SK-N-SH (cell line): ENCODE measurements around the gene LRRN4CL. TPM values are rescaled to one million over a fixed set of nuclear protein-coding genes. Genes with fewer than 3 reads are reported as not detected.
"Not testable (repeated sequence)": the region's sequence is repeated elsewhere in the genome, so short reads cannot be mapped to it uniquely, and the experiment has no call there.

ENCODE experiments used
- CTCF ChIA-PET: fragments of 300-600, 350-600 bp; formaldehyde crosslinking; extraction: SDS; loops from one replicate; lab custom pipeline; 2021; lab: Yijun Ruan, JAX
- POLR2A ChIA-PET: fragments of 350-600 bp; sonication (Branson Sonifier 250); formaldehyde crosslinking; extraction: SDS; loops from one replicate; lab custom pipeline; 2020; ENCODE audit warnings: antibody characterized with exemption, inconsistent platforms; lab: Yijun Ruan, JAX
- DNase-seq: peaks from one replicate; pipeline ENCODE4 v3.0.0; 2012
- H2AFZ ChIP-seq: fragments of 200-600 bp; sonication (generic); 2 replicates; pipeline ENCODE4 v1.8.1; 2016; ENCODE audit warnings: antibody characterized with exemption, mild to moderate bottlenecking, low read depth
- H3F3A ChIP-seq: fragments of 200-600 bp; sonication (generic); replicated peaks from 2 replicates; pipeline ENCODE3; 2016; ENCODE audit warnings: antibody characterized with exemption, mild to moderate bottlenecking; ENCODE audit not compliant: insufficient read depth
- H3K27ac ChIP-seq, 2 experiments: fragments of 200-500 bp in 1 of 2; fragments of 200-600 bp in 1 of 2; sonication (Bioruptor generic) in 1 of 2; sonication (generic), shearing (Covaris generic) in 1 of 2; 2 replicates each; pipeline versions ENCODE4 v1.5.1 to v1.6.1; 2014 to 2016; ENCODE audit warnings: low read depth in 2 of 2, inconsistent platforms in 1 of 2, low read length in 1 of 2, mild to moderate bottlenecking in 1 of 2, mixed read lengths in 1 of 2
- H3K27me3 ChIP-seq: fragments of 200-600 bp; sonication (generic), shearing (Covaris generic); 2 replicates; pipeline ENCODE4 v1.6.1; 2016; ENCODE audit warnings: mixed run types; ENCODE audit not compliant: insufficient read depth
- H3K36me3 ChIP-seq, 2 experiments: fragments of 200-500 bp in 1 of 2; fragments of 200-600 bp in 1 of 2; sonication (Bioruptor generic) in 1 of 2; sonication (generic) in 1 of 2; replicated peaks in 1 of 2; 2 replicates each; pipeline versions ENCODE3 to v1.5.1; 2014 to 2016; ENCODE audit warnings: low read length in 1 of 2, mild to moderate bottlenecking in 1 of 2; ENCODE audit not compliant: insufficient read depth in 2 of 2, control insufficient read depth in 1 of 2
- H3K4me1 ChIP-seq, 2 experiments: fragments of 200-500 bp in 1 of 2; fragments of 200-600 bp in 1 of 2; sonication (Bioruptor generic) in 1 of 2; sonication (generic), shearing (Covaris generic) in 1 of 2; 2 replicates each; pipeline versions ENCODE4 v1.5.1 to v1.6.1; 2014 to 2016; ENCODE audit warnings: low read depth in 1 of 2, low read length in 1 of 2, mixed run types in 1 of 2; ENCODE audit not compliant: insufficient read depth in 2 of 2, control insufficient read depth in 1 of 2
- H3K4me2 ChIP-seq: fragments of 200-600 bp; sonication (generic), shearing (Covaris generic); 2 replicates; pipeline ENCODE4 v1.6.1; 2017; ENCODE audit warnings: mixed run types
- H3K4me3 ChIP-seq, 2 experiments: fragments of 200-500 bp in 1 of 2; fragments of 200-600 bp in 1 of 2; sonication (Bioruptor generic) in 1 of 2; sonication (generic), shearing (Covaris generic) in 1 of 2; 2 replicates each; pipeline versions ENCODE4 v1.5.1 to v1.8.1; 2014 to 2016; ENCODE audit warnings: low read depth in 2 of 2, inconsistent platforms in 1 of 2, low read length in 1 of 2, mild to moderate bottlenecking in 1 of 2, mixed read lengths in 1 of 2, moderate library complexity in 1 of 2
- H3K79me2 ChIP-seq: fragments of 200-600 bp; sonication (generic); 2 replicates; pipeline ENCODE4 v1.8.1; 2017; ENCODE audit warnings: mild to moderate bottlenecking; ENCODE audit not compliant: insufficient read depth
- H3K9ac ChIP-seq: fragments of 200-600 bp; sonication (generic); 2 replicates; pipeline ENCODE4 v1.6.1; 2017; ENCODE audit warnings: mixed run types
- H3K9me2 ChIP-seq: fragments of 200-600 bp; sonication (generic); 2 replicates; pipeline ENCODE4 v1.6.1; 2017; ENCODE audit warnings: mixed run types
- H3K9me3 ChIP-seq: fragments of 200-600 bp; sonication (generic); 2 replicates; pipeline ENCODE4 v1.6.1; 2017; ENCODE audit warnings: mixed run types, mild to moderate bottlenecking, moderate library complexity
- H4K20me1 ChIP-seq: fragments of 200-600 bp; sonication (generic); 2 replicates; pipeline ENCODE4 v1.6.1; 2017; ENCODE audit warnings: mild to moderate bottlenecking, mixed run types; ENCODE audit not compliant: insufficient read depth
- CTCF ChIP-seq: fragments of 200-600 bp; sonication (generic); IDR thresholded peaks from 2 replicates; pipeline ENCODE4 v1.6.1; 2017; ENCODE audit warnings: antibody characterized with exemption, mild to moderate bottlenecking, moderate library complexity
- ELF1 ChIP-seq: IDR thresholded peaks from 2 replicates; pipeline ENCODE4 v1.4.0; 2012
- EZH2phosphoT487 ChIP-seq: fragments of 200-600 bp; sonication (generic); IDR thresholded peaks from 2 replicates; pipeline ENCODE4 v1.6.1; 2017; ENCODE audit warnings: low read depth, mixed run types, mild to moderate bottlenecking, antibody characterized with exemption, moderate library complexity, borderline replicate concordance
- FOSL2 ChIP-seq: IDR thresholded peaks from 2 replicates; pipeline ENCODE4 v1.4.0; 2012; ENCODE audit warnings: low read depth, mild to moderate bottlenecking, moderate library complexity, borderline replicate concordance
- FOXM1 ChIP-seq: IDR thresholded peaks from 2 replicates; pipeline ENCODE4 v1.4.0; 2012; ENCODE audit warnings: low read depth, mild to moderate bottlenecking
- GABPA ChIP-seq: IDR thresholded peaks from 2 replicates; pipeline ENCODE4 v1.4.0; 2012; ENCODE audit warnings: low read depth, mild to moderate bottlenecking
- GATA2 ChIP-seq: sonication (generic); formaldehyde crosslinking; IDR thresholded peaks from 2 replicates; pipeline ENCODE4 v1.5.0; 2020; ENCODE audit warnings: mild to moderate bottlenecking, missing genetic modification reagents
- MAX ChIP-seq: IDR thresholded peaks from 2 replicates; pipeline ENCODE4 v1.4.0; 2012; ENCODE audit warnings: low read depth
- MXI1 ChIP-seq: IDR thresholded peaks from 2 replicates; pipeline ENCODE4 v1.6.1; 2012; ENCODE audit warnings: mild to moderate bottlenecking, low read depth, low read length, improper control_type of control experiment
- NFIC ChIP-seq: IDR thresholded peaks from 2 replicates; pipeline ENCODE4 v1.4.0; 2012; ENCODE audit warnings: borderline replicate concordance
- PBX3 ChIP-seq: IDR thresholded peaks from 2 replicates; pipeline ENCODE4; 2012
- RAD21 ChIP-seq: IDR thresholded peaks from 2 replicates; pipeline ENCODE4 v1.6.1; 2012; ENCODE audit warnings: mild to moderate bottlenecking, low read length
- RFX5 ChIP-seq: IDR thresholded peaks from 2 replicates; pipeline ENCODE4 v1.6.1; 2012; ENCODE audit warnings: mild to moderate bottlenecking, improper control_type of control experiment, low read length
- RXRA ChIP-seq: IDR thresholded peaks from 2 replicates; pipeline ENCODE4 v1.4.0; 2012; ENCODE audit warnings: low read depth, mild to moderate bottlenecking, borderline replicate concordance
- SIN3A ChIP-seq: IDR thresholded peaks from 2 replicates; pipeline ENCODE4 v1.6.1; 2012; ENCODE audit warnings: low read depth, mild to moderate bottlenecking, low read length, moderate library complexity, borderline replicate concordance
- TAF1 ChIP-seq: IDR thresholded peaks from 2 replicates; pipeline ENCODE4 v1.6.1; 2012; ENCODE audit warnings: low read depth, mild to moderate bottlenecking, low read length, moderate library complexity, borderline replicate concordance
- USF1 ChIP-seq: IDR thresholded peaks from 2 replicates; pipeline ENCODE4 v1.4.0; 2012; ENCODE audit warnings: low read depth, borderline replicate concordance
- YY1 ChIP-seq: IDR thresholded peaks from 2 replicates; pipeline ENCODE4 v1.4.0; 2012; ENCODE audit warnings: low read depth, mild to moderate bottlenecking
- WGBS: methylation state at CpG from one replicate; pipeline ENCODE4 v1.1.6; 2017; ENCODE audit warnings: low lambda C conversion rate; 5-methylcytosine and 5-hydroxymethylcytosine counted together
- polyA plus RNA-seq, 3 experiments: library from polyadenylated mRNA; depleted of rRNA; stranded (reverse); fragments of >200 nt; gene quantifications; 2 replicates each; pipeline ENCODE4 v1.2.3, GENCODE V29; 2012

LRRN4CL gene
- polyA plus RNA-seq, 1 of the 3 experiments (the other 2 are of a cell fraction) = 0.08 TPM

- Histone ChIP-seq H3K79me2 (peaks cover 30% of the 10 kb centered on the region), H3K9ac (peak overlapping the region; percentile 90), H2AFZ (peak overlapping the region; percentile 97; the same call in 1 of the 2 replicates), H3K9me3 (no peaks in the 10 kb centered on the region), H4K20me1 (no peaks in the 10 kb centered on the region), H3K4me1 (peaks cover 2 to 5% of the 10 kb centered on the region in 2 experiments; a peak in 2 of 4 replicates), H3K36me3 (peaks cover 0 to 16% of the 10 kb centered on the region in 2 experiments), H3K4me2 (peak overlapping the region; percentile 96), H3F3A (peaks cover 3% of the 10 kb centered on the region), H3K27ac (peak overlapping the region; percentile 67 to 79; a peak in 3 of 4 replicates), H3K4me3 (peak overlapping the region; percentile 68 to 88), H3K27me3 (no peaks in the 10 kb centered on the region), H3K9me2 (no peaks in the 10 kb centered on the region)
- 40% methylated on average over 16 of the region's 16 CpGs for WGBS
- TF ChIP-seq CTCF (no peak), NFIC (no peak), PBX3 (no peak), ELF1 (no peak), RAD21 (no peak), GATA2 (CRISPR knock-in tag) (no peak), FOSL2 (no peak), FOXM1 (no peak), YY1 (no peak), MAX (no peak), TAF1 (no peak), SIN3A (no peak), RFX5 (no peak; the same call in 1 of the 2 replicates), GABPA (no peak), RXRA (no peak), MXI1 (no peak), EZH2phosphoT487 (no peak), USF1 (no peak)
- DNase-seq = no peak
- ChIA-PET CTCF (interaction anchor here (1.0 to 1.4 kb wide), 3 partner anchors 10 to 14 kb away, joined by 3 to 7 read pairs (median 3); partner anchors contain the start of genes C11orf98 and CSKMT), POLR2A (interaction anchor here (0.7 to 1.1 kb wide), 11 partner anchors 9 to 61 kb away, joined by 3 to 25 read pairs (median 4); partner anchors contain the start of genes B3GAT3, C11orf98, CSKMT and LBHD1)
Observed at GRCh38 chr11:62652161-62653006, 36.9 kb downstream of the LRRN4CL start.

- 92% methylated on average over 12 of the region's 12 CpGs for WGBS
- DNase-seq, H3K27me3 ChIP-seq, H3K9ac ChIP-seq, H3K9me3 ChIP-seq, H3F3A ChIP-seq, H4K20me1 ChIP-seq, H3K4me3 ChIP-seq, H3K27ac ChIP-seq, H2AFZ ChIP-seq, H3K9me2 ChIP-seq, H3K4me2 ChIP-seq: not testable (repeated sequence)
- Histone ChIP-seq H3K79me2 (peaks cover 41% of the 10 kb centered on the region), H3K36me3 (peaks cover 0 to 16% of the 10 kb centered on the region in 2 experiments), H3K4me1 (peaks cover 7 to 11% of the 10 kb centered on the region in 2 experiments; a peak in 2 of 4 replicates)
- ChIA-PET CTCF (interaction anchor here (0.7 to 1.2 kb wide), 2 partner anchors 37 to 137 kb away, joined by 3 read pairs; partner anchors contain the start of genes EML3 and ROM1), POLR2A (interaction anchor here (7.3 kb wide), 1 partner anchor 14 kb away, joined by 52 read pairs; the partner anchor contains the start of genes C11orf98 and CSKMT)
Observed at GRCh38 chr11:62650283-62650682, 39.0 kb downstream of the LRRN4CL start.
